Measurements from ENCODE around the gene GSDME.

GSDME gene

GRCh38 chr7:24698531-24699266 is 58.6 kb downstream of the GSDME start:
- Histone ChIP-seq H3K4me3 (ENCODE audit: low read depth, low read length) (no peak overlapping the region), H3K36me3 (no peaks in the 10 kb centered on the region), H3K4me1 (no peaks in the 10 kb centered on the region), H3K27me3 (no peaks in the 10 kb centered on the region), H3K9me3 (no peaks in the 10 kb centered on the region)
- DNase-seq: no peak
- TF ChIP-seq CTCF (IDR thresholded peaks at IDR 0.05; ENCODE audit: low read depth, low read length): no peak

GRCh38 chr7:24697416-24697815 is 59.8 kb downstream of the GSDME start:
- no peaks in the 10 kb centered on the region for H3K27me3 ChIP-seq
- DNase-seq: no peak
- H3K9me3 ChIP-seq: no peaks in the 10 kb centered on the region
- H3K4me1 ChIP-seq: no peaks in the 10 kb centered on the region
- TF ChIP-seq CTCF (IDR thresholded peaks at IDR 0.05; ENCODE audit: low read depth, low read length): no peak
- H3K36me3 ChIP-seq: no peaks in the 10 kb centered on the region
- no peak overlapping the region for H3K4me3 ChIP-seq (ENCODE audit: low read depth, low read length)

GRCh38 chr7:24692592-24692991 is 64.7 kb downstream of the GSDME start:
- no peaks in the 10 kb centered on the region for H3K27me3 ChIP-seq
- H3K4me3 ChIP-seq (ENCODE audit: low read depth, low read length): no peak overlapping the region
- no peak for TF ChIP-seq CTCF (IDR thresholded peaks at IDR 0.05; ENCODE audit: low read depth, low read length)
- no peak for DNase-seq
- H3K9me3 ChIP-seq: no peaks in the 10 kb centered on the region
- no peaks in the 10 kb centered on the region; the same call in 1 of the 2 replicates for H3K36me3 ChIP-seq
- no peaks in the 10 kb centered on the region for H3K4me1 ChIP-seq

GRCh38 chr7:24690251-24690650 is 67.0 kb downstream of the GSDME start:
- Histone ChIP-seq H3K4me1 (no peaks in the 10 kb centered on the region; the same call in 1 of the 2 replicates), H3K4me3 (ENCODE audit: low read depth, low read length) (no peak overlapping the region), H3K9me3 (no peaks in the 10 kb centered on the region), H3K36me3 (no peaks in the 10 kb centered on the region; the same call in 1 of the 2 replicates), H3K27me3 (no peaks in the 10 kb centered on the region)
- no peak for TF ChIP-seq CTCF (IDR thresholded peaks at IDR 0.05; ENCODE audit: low read depth, low read length)
- DNase-seq: no peak

GRCh38 chr7:24685708-24686107 is 71.6 kb downstream of the GSDME start:
- no peaks in the 10 kb centered on the region; the same call in 1 of the 2 replicates for H3K4me1 ChIP-seq
- no peak for TF ChIP-seq CTCF (IDR thresholded peaks at IDR 0.05; ENCODE audit: low read depth, low read length)
- H3K36me3 ChIP-seq: no peaks in the 10 kb centered on the region; the same call in 1 of the 2 replicates
- DNase-seq: no peak
- H3K27me3 ChIP-seq: no peaks in the 10 kb centered on the region
- no peaks in the 10 kb centered on the region for H3K9me3 ChIP-seq
- H3K4me3 ChIP-seq (ENCODE audit: low read depth, low read length): no peak overlapping the region

- H3K4me3 ChIP-seq (ENCODE audit: low read depth, low read length): no peak overlapping the region
- no peaks in the 10 kb centered on the region for H3K4me1 ChIP-seq
Measured at GRCh38 chr7:24670782-24671181, 86.5 kb downstream of the GSDME start.

More at GRCh38 chr7:24670782-24671181, 86.5 kb downstream of the GSDME start:
- no peaks in the 10 kb centered on the region for H3K27me3 ChIP-seq
- DNase-seq: no peak
- H3K9me3 ChIP-seq: no peaks in the 10 kb centered on the region
- no peak for TF ChIP-seq CTCF (IDR thresholded peaks at IDR 0.05; ENCODE audit: low read depth, low read length)
- peaks cover 4% of the 10 kb centered on the region for H3K36me3 ChIP-seq
